Neuronal stem cell (in vitro differentiated cells): ENCODE results near the gene GOLGA6D.
"Not testable (repeated sequence)": the region's sequence is repeated elsewhere in the genome, so short reads cannot be mapped to it uniquely, and the experiment has no call there.

Source experiments
- DNase-seq: peaks from one replicate; pipeline ENCODE4 v3.0.0-alpha.2; 2013; ENCODE audit warnings: low spot score
- H2AFZ ChIP-seq: one replicate; pipeline ENCODE4 v1.6.1; 2013; ENCODE audit warnings: mild to moderate bottlenecking, low read length, inconsistent platforms
- H2AK5ac ChIP-seq: 2 replicates; pipeline ENCODE4 v1.6.1; 2013; ENCODE audit warnings: low read depth, mild to moderate bottlenecking, inconsistent platforms, low read length, moderate library complexity, mixed read lengths
- H2BK120ac ChIP-seq: 2 replicates; pipeline ENCODE4 v1.6.1; 2013; ENCODE audit warnings: low read depth, mild to moderate bottlenecking, inconsistent platforms, low read length, moderate library complexity, mixed read lengths
- H2BK12ac ChIP-seq: one replicate; pipeline ENCODE4 v1.6.1; 2013; ENCODE audit warnings: low read length, inconsistent platforms
- H2BK15ac ChIP-seq: 2 replicates; pipeline ENCODE4 v1.6.1; 2013; ENCODE audit warnings: mild to moderate bottlenecking, low read length, inconsistent platforms, mixed read lengths
- H2BK5ac ChIP-seq: one replicate; pipeline ENCODE4 v1.6.1; 2013; ENCODE audit warnings: inconsistent platforms, mild to moderate bottlenecking, low read length, moderate library complexity
- H3K14ac ChIP-seq: one replicate; pipeline ENCODE4 v1.6.1; 2013; ENCODE audit warnings: low read length, inconsistent platforms
- H3K18ac ChIP-seq: 2 replicates; pipeline ENCODE4 v1.6.1; 2013; ENCODE audit warnings: low read length, inconsistent platforms
- H3K23ac ChIP-seq: 2 replicates; pipeline ENCODE4 v1.6.1; 2013; ENCODE audit warnings: low read depth, mild to moderate bottlenecking, mixed read lengths, low read length, inconsistent platforms; ENCODE audit not compliant: poor library complexity
- H3K27ac ChIP-seq: replicated peaks from 3 replicates; pipeline ENCODE4 v1.5.1; 2013; ENCODE audit warnings: low read length, inconsistent platforms
- H3K27me3 ChIP-seq, 3 experiments: 2 replicates each; pipeline ENCODE4 v1.6.1; 2013; ENCODE audit warnings: low read length in 3 of 3, mild to moderate bottlenecking in 2 of 3, inconsistent platforms in 1 of 3, low read depth in 1 of 3, mixed read lengths in 1 of 3, moderate library complexity in 1 of 3; ENCODE audit not compliant: control insufficient read depth in 3 of 3, insufficient read depth in 3 of 3
- H3K36me3 ChIP-seq, 2 donors: replicated peaks in 1 of 2; 2 replicates each; pipeline ENCODE4 v1.6.1; 2013; ENCODE audit warnings: low read length in 2 of 2; ENCODE audit not compliant: control insufficient read depth in 2 of 2, insufficient read depth in 2 of 2
- H3K4ac ChIP-seq: 2 replicates; pipeline ENCODE4 v1.6.1; 2013; ENCODE audit warnings: inconsistent platforms, mild to moderate bottlenecking, low read length, moderate library complexity
- H3K4me1 ChIP-seq, 2 donors: 1 replicate in 1 of 2; 2 replicates in 1 of 2; pipeline ENCODE4 v1.6.1; 2013; ENCODE audit warnings: low read length in 2 of 2, low read depth in 1 of 2; ENCODE audit not compliant: control insufficient read depth in 2 of 2, insufficient read depth in 1 of 2
- H3K4me2 ChIP-seq: one replicate; pipeline ENCODE4 v1.6.1; 2013; ENCODE audit warnings: mild to moderate bottlenecking, low read length, inconsistent platforms; ENCODE audit not compliant: insufficient read depth, poor library complexity, severe bottlenecking
- H3K4me3 ChIP-seq, 2 donors: 2 replicates each; pipeline ENCODE4 v1.5.1; 2013; ENCODE audit warnings: low read length in 2 of 2, mild to moderate bottlenecking in 2 of 2, inconsistent platforms in 1 of 2, moderate library complexity in 1 of 2
- H3K79me1 ChIP-seq: one replicate; pipeline ENCODE4 v1.6.1; 2013; ENCODE audit warnings: low read depth, mild to moderate bottlenecking, inconsistent platforms, low read length, moderate library complexity
- H3K9ac ChIP-seq: one replicate; pipeline ENCODE4 v1.6.1; 2013; ENCODE audit warnings: mild to moderate bottlenecking, low read depth, low read length, inconsistent platforms; ENCODE audit not compliant: poor library complexity
- H3K9me3 ChIP-seq, 2 donors: replicated peaks in 1 of 2; 2 replicates each; pipeline versions ENCODE3 to v1.6.1; 2013; ENCODE audit warnings: low read length in 2 of 2, mild to moderate bottlenecking in 2 of 2, inconsistent platforms in 1 of 2, low read depth in 1 of 2, mixed read lengths in 1 of 2, moderate library complexity in 1 of 2; ENCODE audit not compliant: control insufficient read depth in 2 of 2, insufficient read depth in 1 of 2
- H4K8ac ChIP-seq: one replicate; pipeline ENCODE4 v1.6.1; 2013; ENCODE audit warnings: low read depth, mild to moderate bottlenecking, inconsistent platforms, low read length, moderate library complexity
- H4K91ac ChIP-seq: one replicate; pipeline ENCODE4 v1.6.1; 2013; ENCODE audit warnings: low read length, low read depth, mild to moderate bottlenecking, inconsistent platforms; ENCODE audit not compliant: poor library complexity
- WGBS, 2 donors: extraction: QIAGEN DNeasy Blood & Tissue Kit; methylation state at CpG; one replicate each; pipeline ENCODE4 v1.1.7; 2013; ENCODE audit warnings: missing lambda C conversion rate in 2 of 2, mixed read lengths in 1 of 2; ENCODE audit not compliant: insufficient read length in 2 of 2, insufficient replicate concordance in 1 of 2; ENCODE audit errors: extremely low coverage in 2 of 2; 5-methylcytosine and 5-hydroxymethylcytosine counted together

Gene GOLGA6D

DNA sequence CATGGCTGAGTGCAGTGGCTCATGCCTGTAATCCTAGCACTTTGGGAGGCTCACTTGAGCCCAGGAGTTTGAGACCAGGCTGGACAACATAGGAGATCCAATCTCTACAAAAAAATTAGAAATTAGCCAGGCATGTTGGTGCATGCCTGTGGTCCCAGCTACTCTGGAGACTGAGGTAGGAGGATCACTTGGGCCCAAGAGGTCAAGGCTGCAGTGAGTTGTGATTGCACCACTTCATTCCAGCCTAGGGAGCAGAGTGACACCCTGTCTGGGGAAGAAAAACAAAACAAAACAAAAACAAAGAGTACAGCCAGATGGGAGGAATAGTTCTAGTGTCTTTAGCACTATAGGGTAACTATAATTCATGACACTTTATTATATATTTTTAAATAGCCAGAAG lies 27.1 kb downstream of the GOLGA6D start:
- no peak overlapping the region for H3K23ac ChIP-seq
- no peak overlapping the region for H2BK12ac ChIP-seq
- H3K4ac ChIP-seq = no peak overlapping the region
- H3K14ac ChIP-seq = no peak overlapping the region
- no peak overlapping the region for H2BK15ac ChIP-seq
- no peaks in the 10 kb centered on the region for H3K36me3 ChIP-seq
- H2BK120ac ChIP-seq = no peak overlapping the region
- H3K27ac ChIP-seq = no peak overlapping the region
- H2AK5ac ChIP-seq = no peak overlapping the region
- H3K4me2 ChIP-seq = no peak overlapping the region
- H3K9me3 ChIP-seq = no peaks in the 10 kb centered on the region
- no peak overlapping the region for H4K8ac ChIP-seq
- peaks cover 0 to 38% (median 7%) of the 10 kb centered on the region in 3 experiments for H3K27me3 ChIP-seq
- no peak overlapping the region for H3K9ac ChIP-seq
- H3K18ac ChIP-seq = no peak overlapping the region
- H2BK5ac ChIP-seq = no peak overlapping the region
- no peak overlapping the region for H3K4me3 ChIP-seq
- no peak overlapping the region for H2AFZ ChIP-seq
- no peak for DNase-seq
- H4K91ac ChIP-seq = no peak overlapping the region
- H3K79me1 ChIP-seq = peaks cover 2% of the 10 kb centered on the region
- H3K4me1 ChIP-seq = no peaks in the 10 kb centered on the region

DNA sequence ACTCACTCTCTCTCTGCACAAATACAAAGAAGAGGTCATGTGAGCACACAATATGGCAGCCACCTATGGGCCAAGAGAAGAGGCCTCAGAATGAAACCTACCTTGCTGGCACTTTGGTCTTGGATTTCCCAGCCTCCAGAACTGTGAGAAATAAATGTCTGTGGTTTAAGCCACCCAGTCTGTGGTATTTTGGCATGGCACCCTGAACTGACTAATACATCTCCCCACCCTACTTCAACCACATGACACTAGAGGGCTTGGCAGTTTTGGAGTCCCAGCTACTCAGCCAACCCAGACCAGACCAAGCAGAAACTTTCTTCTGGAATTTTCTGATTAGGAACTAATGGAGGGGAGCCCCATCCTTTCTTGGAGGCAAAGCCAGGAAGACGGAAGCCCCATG lies 29.9 kb downstream of the GOLGA6D start:
- H3K79me1 ChIP-seq, H3K9me3 ChIP-seq, H3K9ac ChIP-seq, H4K91ac ChIP-seq, DNase-seq, H2BK15ac ChIP-seq, H3K4me3 ChIP-seq, H3K23ac ChIP-seq, H3K18ac ChIP-seq, H2AFZ ChIP-seq, H3K36me3 ChIP-seq, H3K4ac ChIP-seq, H2BK5ac ChIP-seq, H2BK12ac ChIP-seq, H2BK120ac ChIP-seq, H3K4me1 ChIP-seq, H3K27ac ChIP-seq, H4K8ac ChIP-seq, H2AK5ac ChIP-seq, H3K4me2 ChIP-seq: not testable (repeated sequence)
- H3K14ac ChIP-seq = peak overlapping the region; percentile 21
- peaks cover 0 to 23% (median 7%) of the 10 kb centered on the region in 3 experiments for H3K27me3 ChIP-seq
- no CpG with 5 or more reads among the region's 1 CpG for WGBS, 2 donors

- Histone ChIP-seq H4K91ac (no peak overlapping the region), H3K4me1 (no peaks in the 10 kb centered on the region), H3K27ac (no peak overlapping the region), H3K14ac (no peak overlapping the region), H3K4ac (no peak overlapping the region), H3K18ac (no peak overlapping the region), H2AK5ac (peak overlapping the region; percentile 63), H3K23ac (no peak overlapping the region), H2BK5ac (no peak overlapping the region), H3K9me3 (no peaks in the 10 kb centered on the region), H3K27me3 (peaks cover 0 to 16% (median 3%) of the 10 kb centered on the region in 3 experiments), H3K36me3 (no peaks in the 10 kb centered on the region), H3K9ac (no peak overlapping the region), H2BK12ac (no peak overlapping the region), H3K79me1 (peaks cover 2% of the 10 kb centered on the region), H2BK15ac (no peak overlapping the region), H2BK120ac (no peak overlapping the region), H4K8ac (no peak overlapping the region), H2AFZ (no peak overlapping the region), H3K4me3 (no peak overlapping the region), H3K4me2 (no peak overlapping the region)
- no CpG with 5 or more reads among the region's 13 CpGs for WGBS, 2 donors
- DNase-seq = no peak
Observed at GRCh38 chr15:75313116-75313845, 30.6 kb downstream of the GOLGA6D start.

- Histone ChIP-seq H2AK5ac (no peak overlapping the region), H3K9ac (no peak overlapping the region), H2BK12ac (no peak overlapping the region)
Observed at GRCh38 chr15:75314552-75315290, 32.1 kb downstream of the GOLGA6D start.

More at GRCh38 chr15:75314552-75315290, 32.1 kb downstream of the GOLGA6D start:
- H3K36me3 ChIP-seq = no peaks in the 10 kb centered on the region
- no peak overlapping the region for H4K91ac ChIP-seq
- H3K79me1 ChIP-seq = peaks cover 2% of the 10 kb centered on the region
- peaks cover 0 to 14% (median 0%) of the 10 kb centered on the region in 3 experiments for H3K27me3 ChIP-seq
- DNase-seq = no peak
- no peak overlapping the region for H3K27ac ChIP-seq
- no peak overlapping the region for H3K14ac ChIP-seq
- no peak overlapping the region for H3K23ac ChIP-seq
- H2BK5ac ChIP-seq = no peak overlapping the region
- H2BK15ac ChIP-seq = no peak overlapping the region
- H3K4me3 ChIP-seq = no peak overlapping the region
- H4K8ac ChIP-seq = no peak overlapping the region
- WGBS, 2 donors = no CpG with 5 or more reads among the region's 5 CpGs
- H3K4ac ChIP-seq = no peak overlapping the region
- H3K9me3 ChIP-seq = no peaks in the 10 kb centered on the region
- H3K4me1 ChIP-seq = no peaks in the 10 kb centered on the region
- no peak overlapping the region for H2AFZ ChIP-seq
- H3K4me2 ChIP-seq = no peak overlapping the region
- no peak overlapping the region for H3K18ac ChIP-seq
- H2BK120ac ChIP-seq = no peak overlapping the region
